ENCODE measurements around the gene RNF187. TPM values are rescaled to one million over a fixed set of nuclear protein-coding genes. Genes with fewer than 3 reads are reported as not detected.
"Not testable (repeated sequence)": the region's sequence is repeated elsewhere in the genome, so short reads cannot be mapped to it uniquely, and the experiment has no call there.

RNF187 gene
- total RNA-seq, 2 donors from 2014 or later = 78.4 to 88.2 TPM

DNA sequence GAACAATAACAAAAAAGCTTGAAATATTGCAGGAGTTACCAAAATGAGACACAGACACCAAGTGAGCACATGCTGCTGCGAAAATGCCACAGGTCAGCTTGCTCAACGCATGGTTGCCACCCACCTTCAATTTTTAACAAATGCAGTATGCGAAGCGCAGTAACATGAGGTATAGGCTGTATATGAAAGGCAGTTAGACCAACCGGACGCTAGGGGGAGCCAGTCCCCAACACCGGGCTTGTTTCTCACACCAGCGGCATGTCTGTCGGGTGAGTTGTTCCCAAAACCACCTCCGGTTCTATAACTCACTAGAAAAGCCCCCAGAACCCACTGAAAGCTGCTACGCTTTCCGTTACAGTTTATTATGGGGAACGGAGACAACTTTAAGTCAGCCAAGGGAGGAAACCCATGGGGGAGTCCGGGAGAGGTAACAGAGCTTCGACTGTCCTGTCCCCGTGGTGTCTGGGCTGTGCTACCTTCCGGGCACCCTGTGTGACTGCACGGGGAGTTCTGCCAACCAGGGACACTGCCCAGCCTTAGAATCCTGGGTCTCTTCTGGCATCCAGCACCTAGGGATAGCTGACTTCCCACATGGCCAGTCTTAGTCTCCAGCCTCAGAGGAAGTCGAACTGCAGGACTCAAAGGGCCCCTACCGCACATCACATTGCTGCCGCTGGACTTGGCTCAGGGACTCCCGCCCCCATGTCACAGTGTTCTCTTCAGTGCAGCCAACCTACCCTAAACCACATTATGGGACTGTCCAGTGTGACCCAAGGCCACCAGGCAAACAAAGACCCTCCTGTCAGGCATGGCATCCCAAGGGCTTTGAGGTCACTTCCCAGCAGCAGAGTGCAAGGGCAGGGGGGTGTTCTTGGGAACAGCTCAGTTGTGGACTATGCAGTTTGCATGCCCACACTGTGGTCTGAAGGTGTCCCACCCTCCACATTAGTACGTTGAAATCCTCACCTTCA, 14.0 kb downstream of the RNF187 start:
- intact Hi-C loops (cut with DNase I) = no loop called here
- peak; percentile 93 to 94 for ATAC-seq
- peak; percentile 85 for DNase-seq

DNA sequence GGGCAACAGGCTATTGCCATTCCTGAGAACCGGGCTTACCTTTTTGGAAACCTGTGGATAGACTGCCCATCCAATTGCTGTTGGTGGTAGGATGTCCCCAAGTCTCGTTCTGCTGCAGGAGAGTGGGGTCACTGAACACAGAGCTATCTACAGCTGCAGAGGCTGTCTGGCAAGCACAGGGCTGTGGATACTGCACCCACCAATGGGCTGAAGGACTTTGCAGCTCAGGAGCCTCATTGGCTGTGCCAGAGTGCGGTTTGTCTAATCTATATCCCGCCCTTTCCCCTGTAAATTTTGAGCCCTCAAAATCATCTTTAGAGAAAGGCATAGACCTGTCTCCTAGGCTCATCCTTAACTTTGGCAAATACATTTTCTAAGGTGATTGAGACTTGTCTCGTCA, 15.3 kb downstream of the RNF187 start:
- DNase-seq = no peak
- no peak for ATAC-seq
- intact Hi-C loops (cut with DNase I) = no loop called here

DNA sequence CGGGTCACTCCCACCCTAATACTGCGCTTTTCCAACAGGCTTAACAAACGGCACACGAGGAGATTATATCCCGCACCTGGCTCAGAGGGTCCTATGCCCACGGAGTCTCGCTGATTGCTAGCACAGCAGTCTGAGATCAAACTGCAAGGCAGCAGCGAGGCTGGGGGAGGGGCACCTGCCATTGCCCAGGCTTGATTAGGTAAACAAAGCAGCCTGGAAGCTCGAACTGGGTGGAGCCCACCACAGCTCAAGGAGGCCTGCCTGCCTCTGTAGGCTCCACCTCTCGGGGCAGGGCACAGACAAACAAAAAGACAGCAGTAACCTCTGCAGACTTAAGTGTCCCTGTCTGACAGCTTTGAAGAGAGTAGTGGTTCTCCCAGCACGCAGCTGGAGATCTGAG, 18.8 kb downstream of the RNF187 start:
- DNase-seq; ATAC-seq; intact Hi-C loops (cut with DNase I): not testable (repeated sequence)

DNA sequence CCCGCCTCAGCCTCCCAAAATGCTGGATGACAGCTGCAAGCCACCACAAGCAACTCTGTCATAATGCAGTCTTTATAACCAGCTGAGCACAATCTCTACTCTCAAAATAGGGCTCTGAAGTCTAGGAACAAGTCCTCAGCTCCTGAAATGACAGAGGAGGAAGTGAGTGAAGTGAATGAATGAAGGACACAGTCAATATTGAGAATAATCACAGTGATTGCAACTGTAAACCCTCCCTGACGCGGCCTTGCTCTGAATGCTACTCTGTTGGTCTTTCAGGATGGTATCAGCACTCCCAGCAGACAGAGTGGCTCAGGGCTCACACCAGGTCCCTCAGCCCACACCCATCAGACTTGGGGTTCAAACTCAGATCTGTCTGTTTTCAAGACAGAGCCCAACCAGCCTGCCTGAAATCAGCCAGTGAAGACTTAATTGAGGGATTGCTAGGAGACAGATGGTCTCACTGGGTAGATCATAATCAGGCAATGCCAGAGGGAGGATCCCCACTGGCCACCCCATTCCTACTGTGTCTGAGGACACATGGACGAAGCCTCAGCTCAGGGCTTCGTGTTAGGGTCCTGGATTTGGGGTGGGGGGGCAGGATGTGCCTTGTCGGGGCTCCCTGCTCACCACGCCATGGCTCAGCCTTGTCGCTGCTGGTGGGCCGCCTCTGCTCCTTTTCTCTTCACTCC, 20.9 kb downstream of the RNF187 start:
- intact Hi-C loops (cut with DNase I) = no loop called here
- DNase-seq (no peak), ATAC-seq (no peak)

DNA sequence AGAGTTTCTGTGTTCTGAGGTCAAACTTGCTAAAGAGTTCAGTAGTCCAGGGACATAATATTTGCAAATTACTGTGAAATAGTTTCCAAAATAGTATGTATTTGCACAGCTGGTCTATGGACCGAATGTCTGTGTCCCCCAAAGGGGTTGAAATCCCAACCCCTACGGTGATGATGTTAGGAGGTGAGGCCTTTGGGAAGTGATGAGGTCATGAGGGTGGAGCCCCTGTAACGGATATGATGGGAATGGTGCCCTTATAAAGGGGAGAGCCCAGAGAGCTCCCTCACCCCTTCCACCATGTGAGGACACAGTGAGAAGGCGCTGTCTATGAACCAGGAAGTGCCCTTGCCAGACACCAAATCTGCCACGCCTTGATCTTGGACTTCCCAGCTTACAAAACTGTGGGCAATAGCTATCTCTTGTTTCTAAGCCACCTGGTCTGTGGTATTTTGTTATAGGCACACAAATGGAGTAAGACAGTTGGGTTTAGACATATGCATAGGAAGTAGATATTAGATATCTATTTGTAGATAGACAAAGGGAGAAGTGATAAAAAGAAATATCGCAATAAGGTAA, 21.7 kb downstream of the RNF187 start:
- no peak for DNase-seq
- ATAC-seq = no peak
- intact Hi-C loops (cut with DNase I) = no loop called here

DNA sequence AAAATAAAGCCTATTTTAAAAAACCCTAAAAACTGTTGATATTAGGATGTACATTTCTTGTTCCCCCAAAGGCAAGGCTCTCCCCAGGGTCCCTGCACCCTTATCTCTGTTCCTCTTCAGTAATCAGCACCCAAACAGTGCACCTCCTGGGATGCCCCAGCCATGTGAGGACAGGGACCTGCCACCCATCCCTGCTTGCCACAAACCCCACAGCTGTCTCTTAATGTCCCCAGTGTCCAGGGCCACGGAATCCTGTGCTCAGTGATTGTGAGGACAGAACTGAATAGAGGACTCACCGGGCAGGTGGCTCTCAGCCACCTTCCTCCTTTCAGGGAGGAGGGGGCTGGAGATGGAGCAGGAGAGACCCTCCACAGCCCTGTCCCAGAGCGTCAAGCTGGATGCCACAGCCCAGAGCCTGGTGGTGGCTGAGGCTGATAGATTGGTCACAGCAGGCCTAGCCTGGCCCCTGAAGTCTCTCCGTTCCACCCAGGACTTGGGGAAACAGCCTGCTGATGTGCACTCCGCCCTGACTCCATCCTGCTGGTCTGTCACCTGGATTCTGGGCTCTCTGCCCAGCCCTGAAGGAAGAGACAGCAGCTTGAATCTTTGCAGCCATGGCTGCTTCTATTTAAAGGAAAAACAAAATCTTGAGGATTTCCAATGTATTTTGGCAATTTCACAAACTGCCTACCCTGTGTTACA, 23.1 kb downstream of the RNF187 start:
- intact Hi-C loops (cut with DNase I) = no loop called here
- DNase-seq = no peak
- ATAC-seq = no peak

DNA sequence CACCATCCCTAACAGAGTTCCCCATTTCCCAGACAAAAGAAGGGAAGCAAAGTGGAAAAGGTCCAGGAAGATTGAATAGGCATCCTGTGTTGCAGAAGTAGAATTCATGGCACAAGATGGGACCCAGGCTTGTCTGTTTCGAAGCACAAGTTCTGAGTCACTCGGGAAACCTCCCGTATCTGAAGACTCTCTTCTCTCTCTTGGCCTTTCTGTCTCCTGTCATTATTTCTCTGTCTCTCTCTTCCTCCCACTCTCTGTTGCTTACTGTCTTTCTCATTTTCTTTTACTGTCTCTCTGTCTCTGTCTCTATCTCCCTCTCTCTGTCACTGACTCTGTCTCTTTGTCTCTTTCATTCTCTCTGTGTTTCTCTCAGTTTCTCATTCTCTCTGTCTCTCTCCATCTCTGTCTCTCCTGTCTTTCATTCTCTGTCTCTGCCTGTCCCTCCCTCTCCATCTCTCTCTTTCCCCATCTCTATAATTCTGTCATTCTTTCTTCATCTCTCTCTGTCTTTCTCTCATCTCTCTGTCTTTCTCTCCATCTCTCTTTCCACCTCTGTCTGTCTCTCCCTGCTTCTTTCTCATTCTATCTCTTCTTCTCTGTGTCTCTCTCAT, 23.7 kb downstream of the RNF187 start:
- intact Hi-C loops (cut with DNase I) = no loop called here
- DNase-seq (no peak), ATAC-seq (no peak)

DNA sequence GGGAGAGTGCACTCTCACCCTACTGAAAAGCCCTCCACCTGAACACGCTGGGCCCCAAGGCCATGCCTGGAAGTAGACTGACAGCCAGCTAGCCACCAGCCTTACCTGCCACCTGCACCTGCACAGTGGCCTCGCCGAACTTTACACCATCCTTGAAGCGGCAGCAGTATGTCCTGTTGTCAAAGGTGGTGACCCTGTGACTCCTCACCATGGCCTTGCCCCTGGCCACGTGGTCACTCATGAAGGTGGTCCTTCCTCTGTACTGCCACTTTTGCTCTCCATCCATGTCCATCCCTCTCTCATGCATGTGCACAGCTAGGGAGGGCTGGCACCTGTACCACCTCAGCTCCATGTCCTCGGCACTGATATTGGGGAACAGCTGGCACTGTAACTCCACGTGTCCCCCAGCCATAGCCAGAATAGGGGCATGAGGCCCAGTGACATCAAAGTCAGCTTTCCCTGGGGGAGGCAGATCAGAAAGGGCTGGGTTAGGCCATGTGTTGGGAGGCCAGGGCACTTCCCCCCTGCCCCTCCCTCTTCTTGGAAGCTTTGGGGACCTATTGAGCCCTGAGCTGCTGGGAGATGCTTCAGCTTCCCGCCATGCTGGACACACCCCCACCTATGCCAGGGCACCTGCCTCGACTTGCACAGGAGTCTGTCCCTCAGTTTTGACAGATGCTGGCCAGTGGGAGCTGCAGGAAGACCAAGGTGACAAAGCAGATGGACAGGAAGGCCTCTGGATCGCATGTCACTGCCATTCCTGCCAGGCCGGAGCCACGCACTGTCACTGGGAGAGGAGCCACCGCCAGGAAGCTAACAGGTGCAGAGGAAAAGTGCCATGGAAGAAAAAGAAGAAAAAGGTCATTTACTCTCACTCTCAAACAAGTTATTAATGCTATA, 24.6 kb downstream of the RNF187 start:
- intact Hi-C loops (cut with DNase I) = no loop called here
- ATAC-seq (no peak), DNase-seq (no peak)

DNA sequence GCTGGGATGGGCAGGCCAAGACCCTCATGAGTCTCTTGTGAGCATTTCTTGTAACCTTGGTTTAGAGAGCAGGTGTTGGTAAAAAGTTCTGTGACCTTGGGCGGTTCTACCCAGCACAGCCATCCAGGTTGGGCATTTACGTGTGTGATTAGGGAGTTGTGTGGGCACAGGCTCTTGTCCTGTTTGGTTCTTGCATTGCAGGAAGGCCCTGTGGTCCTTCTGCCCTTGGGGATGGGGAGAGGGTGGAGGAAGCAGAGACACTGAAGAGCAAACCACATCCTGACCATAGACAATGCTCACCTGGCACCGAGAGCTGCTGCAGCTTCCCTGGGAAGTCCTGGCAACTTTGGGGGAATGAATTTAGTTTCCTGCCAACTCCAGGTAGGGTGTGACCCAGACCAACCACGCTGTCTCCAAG, 25.6 kb downstream of the RNF187 start:
- intact Hi-C loops (cut with DNase I) = no loop called here
- ATAC-seq = no peak

DNA sequence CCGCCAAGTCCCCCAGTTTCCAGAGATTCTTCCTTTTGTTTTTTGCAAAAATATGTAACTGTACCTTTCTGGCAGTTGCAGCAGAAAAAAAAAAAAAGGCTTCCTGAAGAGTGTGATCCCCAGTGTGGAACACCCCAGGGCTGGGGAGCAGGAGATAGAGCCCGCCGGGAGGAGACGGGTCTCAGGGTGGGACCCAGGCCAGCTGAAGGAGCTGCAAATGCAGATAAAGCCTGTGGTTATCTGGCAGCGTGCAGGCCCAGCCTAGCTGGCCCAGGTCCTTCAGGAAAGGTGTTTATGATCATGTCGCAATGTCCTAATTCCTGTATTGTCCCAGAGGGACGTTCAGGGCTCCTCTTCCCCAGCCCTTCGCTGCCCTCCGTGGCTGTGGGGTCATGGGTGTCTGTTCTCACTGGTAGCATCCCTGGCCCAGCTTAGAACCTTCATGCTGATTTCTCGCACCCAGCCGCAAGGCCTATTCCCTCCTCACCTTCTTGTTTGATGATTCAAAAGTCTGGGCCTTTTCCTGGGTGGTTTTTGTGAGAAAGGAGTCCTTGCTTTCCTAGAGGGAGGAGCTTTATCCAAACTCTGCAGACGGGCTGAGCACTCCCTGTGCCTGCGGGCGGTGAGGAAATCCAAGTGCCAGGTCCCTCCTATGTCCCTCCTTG, 26.2 kb downstream of the RNF187 start:
- intact Hi-C loops (cut with DNase I) = no loop called here
- ATAC-seq (no peak), DNase-seq (no peak)

More for the DNA sequence above, 25.6 kb downstream of the RNF187 start:
- no peak for DNase-seq

DNA sequence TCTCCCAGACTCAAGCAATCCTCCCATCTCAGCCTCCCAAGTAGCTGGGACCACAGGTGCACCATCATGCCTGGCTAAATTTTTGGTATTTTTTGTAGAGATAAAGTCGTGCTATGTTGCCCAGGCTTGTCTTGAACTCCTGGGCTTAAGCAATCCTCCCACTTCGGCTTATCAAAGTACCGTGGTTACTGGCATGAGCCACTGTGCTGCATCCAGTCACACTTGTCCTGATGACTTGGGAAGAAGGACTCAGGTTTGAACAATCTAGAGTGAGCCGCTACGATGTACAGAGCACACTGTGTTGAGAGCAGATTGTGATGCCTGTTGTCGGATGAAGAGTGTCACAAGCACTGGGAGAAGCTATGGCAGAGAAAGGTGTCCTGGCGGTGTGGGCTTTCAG, 27.2 kb downstream of the RNF187 start:
- DNase-seq (no peak), ATAC-seq (peak in 1 of 2 donors; percentile 66)
- intact Hi-C loops (cut with DNase I) = no loop called here

DNA sequence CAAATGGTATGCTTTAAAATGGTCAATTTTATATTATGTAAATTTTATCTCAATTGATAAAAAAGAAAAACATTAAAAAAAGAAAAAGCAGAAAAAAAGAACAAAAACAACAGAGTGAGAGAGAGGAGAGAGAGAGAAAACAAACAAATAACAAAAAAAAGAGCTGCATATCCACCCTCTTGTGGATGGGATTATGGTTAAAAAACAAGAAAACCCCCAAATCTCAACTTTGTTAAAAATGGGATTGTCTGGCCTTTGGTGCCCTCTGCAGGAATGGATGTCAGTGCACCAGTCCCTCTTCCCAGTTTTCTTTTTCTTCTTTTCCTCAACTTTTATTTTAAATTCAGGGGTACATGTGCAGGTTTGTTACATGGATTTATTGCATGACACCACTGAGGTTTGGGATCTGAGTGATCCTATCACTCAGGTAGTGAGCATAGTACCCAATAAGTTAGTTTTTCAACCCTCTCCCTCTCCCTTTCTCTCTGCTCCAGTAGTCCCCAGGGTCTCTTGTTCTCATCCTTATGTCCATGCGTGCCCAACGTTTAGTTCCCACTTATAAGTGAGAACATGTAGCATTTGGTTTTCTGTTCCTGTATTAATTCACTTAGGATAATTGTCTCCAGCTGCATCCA, 28.1 kb downstream of the RNF187 start:
- intact Hi-C loops (cut with DNase I) = no loop called here
- DNase-seq (no peak), ATAC-seq (peak; percentile 32 to 55)

DNA sequence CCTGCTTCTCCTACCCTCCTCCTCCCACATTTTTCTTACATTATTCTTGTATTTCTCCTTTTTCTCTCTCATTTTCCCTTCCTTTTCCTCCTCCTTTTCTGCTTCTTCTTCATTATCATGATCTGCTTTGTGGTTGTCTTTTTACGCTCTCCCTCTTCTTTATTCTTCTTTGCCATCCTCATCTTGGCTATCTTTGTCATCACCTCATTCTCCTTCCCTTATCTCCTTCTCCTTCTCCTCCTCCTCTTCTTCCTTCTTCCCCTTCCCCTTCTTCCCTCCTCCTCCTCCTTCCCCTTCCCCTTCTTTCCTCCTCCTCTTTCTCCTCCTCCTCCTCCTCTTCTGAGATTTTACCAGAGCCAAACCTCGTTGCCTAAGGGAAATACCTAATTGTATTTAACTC, 30.5 kb downstream of the RNF187 start:
- no peak for DNase-seq
- ATAC-seq = no peak
- intact Hi-C loops (cut with DNase I) = no loop called here

DNA sequence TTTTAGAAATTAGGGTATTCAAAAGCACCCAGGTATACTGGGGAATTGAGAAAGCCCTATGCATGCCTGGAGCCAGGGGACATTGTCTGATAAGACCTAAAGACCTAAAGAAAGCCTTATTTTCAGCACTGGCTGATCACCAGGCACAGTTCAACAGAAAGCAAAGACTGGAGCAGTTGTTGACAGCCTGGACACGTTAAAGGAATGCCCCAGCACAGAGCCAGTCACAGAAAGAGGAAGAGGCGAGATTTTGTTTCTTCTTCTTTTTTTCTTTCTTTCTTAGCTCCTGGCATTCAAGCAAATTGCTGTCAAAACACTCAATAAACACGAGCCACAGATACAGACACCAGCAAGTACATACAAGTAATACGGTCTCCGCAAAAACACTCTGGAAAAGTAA, 40.4 kb downstream of the RNF187 start:
- ATAC-seq (no peak), DNase-seq (no peak)
- intact Hi-C loops (cut with DNase I) = no loop called here

DNA sequence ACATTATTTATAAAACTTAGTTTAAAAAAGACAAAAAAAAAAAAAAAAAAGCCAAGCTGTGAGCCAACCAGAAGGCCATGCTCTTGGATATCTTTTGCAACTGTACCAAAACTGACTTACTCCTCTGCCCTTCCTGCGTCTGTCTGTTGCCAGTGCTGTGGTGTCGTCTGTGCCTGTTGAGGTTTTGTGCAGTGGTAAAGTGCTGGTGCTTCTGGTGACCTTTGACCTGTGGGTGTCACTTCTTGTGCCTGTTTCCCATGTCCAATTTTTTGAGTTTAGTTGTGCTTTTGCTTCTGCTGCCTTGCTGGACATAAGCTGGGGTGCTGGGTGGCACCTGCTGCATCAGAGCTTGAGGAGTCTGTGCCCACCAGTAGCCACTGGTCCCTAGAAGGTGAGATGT, 41.4 kb downstream of the RNF187 start:
- no peak for ATAC-seq
- intact Hi-C loops (cut with DNase I) = no loop called here
- no peak for DNase-seq

DNA sequence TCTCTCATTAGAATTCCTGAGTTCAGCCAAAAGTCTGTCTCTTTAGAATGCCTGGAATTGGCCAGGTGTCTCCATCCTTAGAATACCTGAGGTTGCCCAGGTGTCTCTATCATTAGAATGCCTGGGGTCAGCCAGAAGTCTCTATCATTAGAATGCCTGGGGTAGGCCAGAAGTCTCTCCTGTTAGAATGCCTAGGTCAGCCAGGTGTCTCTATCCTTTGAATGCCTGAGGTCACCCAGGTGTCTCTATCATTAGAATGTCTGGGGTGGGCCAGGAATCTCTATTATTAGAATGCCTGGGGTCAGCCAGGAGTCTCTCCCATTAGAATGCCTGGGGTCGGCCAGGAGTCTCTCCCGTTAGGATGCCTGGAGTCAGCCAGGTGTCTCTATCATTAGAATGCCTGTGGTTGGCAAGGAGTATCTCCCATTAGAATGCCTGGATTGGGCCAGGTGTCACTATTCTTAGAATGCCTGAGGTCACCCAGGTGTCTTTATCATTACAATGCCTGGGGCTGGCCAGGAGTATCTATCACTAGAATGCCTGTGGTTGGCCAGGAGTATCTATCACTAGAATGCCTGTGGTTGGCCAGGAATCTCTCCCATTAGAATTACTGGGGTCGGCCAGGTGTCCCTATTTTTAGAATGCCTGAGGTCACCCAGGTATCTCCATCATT, 43.0 kb downstream of the RNF187 start:
- DNase-seq (no peak), ATAC-seq (no peak)
- intact Hi-C loops (cut with DNase I) = no loop called here
